ENCODE measurements around the gene OR10X1.
A peak's percentile ranks its signal among the peaks of the same experiment; 100 is the strongest.

OR10X1 gene

GRCh38 chr1:158579733-158580132, at the start of gene OR10X1:
TSS of gene OR10X1 (minus strand) at chr1:158579899. CDS start at chr1:158579899, 0 bp downstream.
- no peak for DNase-seq

- no peak for DNase-seq
These were observed 34.1 kb upstream of the OR10X1 start for GRCh38 chr1:158613764-158614163.

DNA sequence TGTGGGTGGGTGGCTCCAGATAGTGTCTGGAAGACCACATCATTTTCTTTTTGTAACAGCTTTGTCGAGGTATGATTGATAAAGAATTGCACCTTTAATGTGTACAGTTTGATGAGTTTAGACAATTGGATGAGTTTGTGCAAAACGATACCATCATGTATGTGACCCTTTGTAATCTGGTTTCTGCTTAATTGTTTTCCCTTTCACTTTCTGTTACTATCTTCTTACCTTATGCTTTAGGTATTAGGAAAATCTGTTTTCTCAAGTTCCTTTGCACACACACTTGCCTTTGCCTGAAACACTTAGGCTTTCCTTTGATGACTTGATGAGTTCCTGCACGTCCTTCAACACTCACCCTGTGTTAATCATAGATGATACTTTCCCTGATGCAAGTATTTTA, 32.2 kb upstream of the OR10X1 start:
- DNase-seq, result no peak

GRCh38 chr1:158607296-158607695, 27.6 kb upstream of the OR10X1 start:
- no peak for DNase-seq

DNA sequence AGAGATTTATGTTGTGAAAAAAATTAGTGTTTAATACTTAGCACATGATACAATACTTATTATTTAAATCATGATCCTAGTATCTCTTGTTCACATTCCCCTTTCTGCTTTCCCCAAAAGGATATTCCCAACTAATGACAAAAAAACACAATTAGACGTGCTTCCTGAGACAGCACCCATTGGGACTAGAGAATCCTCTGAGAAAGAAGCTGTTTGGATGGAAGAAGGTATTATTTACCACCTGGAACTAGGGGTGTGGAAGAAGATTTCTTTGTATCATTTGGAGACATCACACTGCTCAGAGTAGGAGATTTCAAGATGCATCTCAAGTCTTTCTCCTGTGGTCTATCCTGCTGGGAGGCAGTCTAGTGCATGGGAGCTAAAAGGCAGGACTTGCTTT, 25.3 kb upstream of the OR10X1 start, which contains the start of gene OR10Z1:
Gene OR10Z1 (plus strand): TSS at position 301 of the 400 bp plus-strand sequence. CDS start 1,171 bp downstream, outside the sequence.
- DNase-seq, result no peak

- DNase-seq, result no peak
These were observed 21.0 kb upstream of the OR10X1 start for GRCh38 chr1:158600735-158601134.

- no peak for DNase-seq
These were observed 7.2 kb upstream of the OR10X1 start for GRCh38 chr1:158586942-158587341.

DNA sequence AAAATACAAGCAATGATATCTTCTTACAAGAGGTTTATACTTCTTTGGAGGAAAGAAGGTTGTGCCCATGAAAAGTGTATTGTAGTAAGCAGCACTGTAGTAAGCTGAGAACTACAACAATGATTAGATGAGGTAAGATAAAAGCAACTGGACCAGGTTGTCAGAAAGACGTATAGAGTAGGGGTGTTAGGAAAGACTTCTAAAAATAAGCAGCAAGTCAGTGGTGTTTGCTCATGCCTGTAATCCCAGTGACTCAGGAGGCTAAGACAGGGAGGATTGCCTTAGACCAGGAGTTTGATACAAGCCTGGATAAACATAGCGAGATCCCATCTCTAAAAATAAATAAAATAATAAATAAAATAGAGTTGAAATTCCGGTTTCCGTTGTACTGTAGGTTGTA, 4.3 kb upstream of the OR10X1 start:
- DNase-seq, result no peak

DNA sequence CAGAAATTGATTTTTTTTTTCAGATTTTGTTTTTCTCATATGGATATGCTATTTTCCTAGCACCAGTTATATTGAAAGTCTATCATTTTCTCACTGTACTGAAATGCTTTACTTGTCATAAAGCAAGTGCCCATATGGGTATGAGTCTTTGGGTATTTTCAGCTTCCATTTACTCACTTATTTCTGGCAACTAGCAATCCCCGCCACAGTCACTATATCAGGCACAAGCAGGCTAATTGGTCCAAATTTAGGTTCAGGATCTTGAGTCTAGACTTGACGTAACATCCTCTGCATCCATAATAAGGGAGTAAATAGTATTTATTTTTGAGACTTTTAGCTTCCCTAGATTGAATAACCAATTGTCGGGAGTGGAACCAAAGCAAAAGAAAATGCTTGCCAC, 2.1 kb downstream of the OR10X1 start:
- DNase-seq, result no peak

DNA sequence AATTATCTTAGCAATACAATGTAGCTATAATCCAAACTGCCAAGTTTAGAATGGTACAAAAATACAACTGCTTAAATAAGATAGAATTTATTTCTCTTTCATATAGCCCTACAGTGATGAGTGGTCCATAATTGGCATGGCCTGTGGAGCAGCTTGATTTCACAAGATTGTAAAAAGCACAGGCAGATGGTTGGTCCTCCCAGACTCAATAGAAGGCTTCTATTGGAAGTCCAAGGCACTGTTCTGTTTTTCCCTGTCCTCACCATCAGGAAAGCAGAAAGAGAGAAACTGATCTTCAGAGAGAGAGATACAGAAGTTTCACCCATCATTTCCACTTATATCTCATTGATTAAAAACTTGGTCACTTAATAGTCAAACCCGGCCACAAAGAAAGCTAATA, 7.5 kb downstream of the OR10X1 start:
- no peak for DNase-seq

GRCh38 chr1:158570480-158570879, 9.2 kb downstream of the OR10X1 start, which contains the start of gene OR6P1:
TSS of gene OR6P1 (minus strand) at chr1:158570580. CDS start at chr1:158563604, 6,976 bp downstream.
- DNase-seq, result no peak

- DNase-seq, result peak; percentile 36 to 56 (median 55)
These were observed 15.1 kb downstream of the OR10X1 start for GRCh38 chr1:158564608-158565007.

- DNase-seq, result peak in 1 of 3 donors; percentile 22
These were observed 15.8 kb downstream of the OR10X1 start for GRCh38 chr1:158563853-158564252.

- DNase-seq, result no peak
These were observed 20.0 kb downstream of the OR10X1 start for GRCh38 chr1:158559696-158560095.

DNA sequence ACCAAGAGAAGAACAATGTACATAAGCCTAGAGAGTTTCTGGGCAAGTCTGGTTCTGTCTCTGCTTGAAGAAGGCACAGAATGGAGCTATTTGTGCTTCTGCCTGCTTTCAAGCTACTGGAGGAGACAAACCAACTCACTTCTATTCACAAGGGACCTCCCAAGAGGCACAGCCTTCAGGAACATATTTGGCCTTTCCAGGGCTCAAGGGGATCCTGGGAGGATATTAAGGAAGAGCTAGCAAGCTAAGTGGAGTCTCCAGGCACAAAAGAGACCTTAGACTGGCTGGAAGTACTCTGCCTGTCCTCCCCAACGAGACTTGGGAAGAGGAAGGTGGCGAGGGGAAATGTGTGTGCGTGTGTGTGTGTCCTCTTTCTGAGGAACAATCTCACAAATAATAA, 25.3 kb downstream of the OR10X1 start, which contains the start of gene OR6Y1:
Gene OR6Y1 (minus strand): TSS at position 54 of the 400 bp plus-strand sequence. CDS start 6,300 bp downstream, outside the sequence.
- no peak for DNase-seq

DNA sequence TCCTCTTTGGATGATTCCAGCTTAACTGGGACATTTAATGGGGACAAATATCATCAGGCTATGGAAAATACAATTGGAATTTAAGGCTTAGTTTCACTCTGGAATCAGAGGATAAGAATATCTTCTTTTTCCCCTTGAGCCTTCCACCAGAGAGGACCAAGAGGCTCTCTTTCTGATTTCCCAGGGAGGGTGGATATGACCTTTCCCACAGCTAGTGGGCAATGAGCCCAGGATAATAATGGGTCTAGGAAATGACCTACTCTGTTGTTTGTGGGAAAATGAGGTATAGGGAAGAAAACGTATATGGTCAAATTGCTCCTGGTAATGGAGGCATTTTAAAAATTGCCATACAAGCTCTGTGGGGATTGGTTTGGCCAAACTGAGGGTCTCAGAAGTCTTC, 27.4 kb downstream of the OR10X1 start:
- DNase-seq, result no peak

GRCh38 chr1:158547533-158547932, 32.2 kb downstream of the OR10X1 start:
- peak in 2 of 3 donors; percentile 4 to 20 for DNase-seq

- no peak for DNase-seq
These were observed 42.1 kb downstream of the OR10X1 start for GRCh38 chr1:158537609-158538008.

DNA sequence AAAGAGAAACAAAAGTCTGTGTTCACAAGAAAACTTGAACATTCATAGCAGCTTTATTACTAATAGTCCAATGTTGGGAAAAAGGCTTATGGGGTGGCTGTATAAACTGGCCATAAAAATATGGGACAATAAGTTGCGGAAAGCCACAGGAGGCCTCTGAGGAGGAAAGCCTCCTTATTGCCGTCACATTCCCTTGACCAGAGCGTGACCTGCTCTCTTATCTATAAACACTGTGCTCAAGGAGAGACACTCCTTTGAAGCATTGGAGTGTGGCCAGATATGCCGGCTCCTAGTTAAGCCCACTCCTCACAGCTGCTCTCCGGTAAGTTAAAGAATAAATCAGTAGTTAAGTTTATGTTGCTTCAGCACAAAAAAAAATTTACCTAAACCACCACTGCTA, 45.2 kb downstream of the OR10X1 start:
- DNase-seq, result no peak
